Type B pancreatic cell (in vitro differentiated cells): ENCODE data around the gene ATP2B2. TPM values are rescaled to one million over a fixed set of nuclear protein-coding genes. Genes with fewer than 3 reads are reported as not detected.
A peak's percentile ranks its signal among the peaks of the same experiment; 100 is the strongest.

ENCODE experiments used
- DNase-seq: peaks from one replicate; pipeline ENCODE4 v3.0.0; 2021; ENCODE audit warnings: mixed read lengths; ENCODE audit not compliant: unreplicated experiment; ENCODE audit errors: extremely low spot score
- H3K27ac Mint-ChIP-seq: 2 replicates; pipeline ENCODE4 v1.8.0; 2021; ENCODE audit warnings: mild to moderate bottlenecking, mixed read lengths
- H3K27me3 Mint-ChIP-seq: 2 replicates; pipeline ENCODE4 v1.8.0; 2021; ENCODE audit warnings: mixed read lengths
- H3K36me3 Mint-ChIP-seq: 2 replicates; pipeline ENCODE4 v1.8.0; 2021; ENCODE audit warnings: mixed read lengths
- H3K4me1 Mint-ChIP-seq: one replicate; pipeline ENCODE4 v1.8.0; 2021; ENCODE audit warnings: mixed read lengths; ENCODE audit not compliant: unreplicated experiment
- H3K4me3 Mint-ChIP-seq: 2 replicates; pipeline ENCODE4 v1.8.0; 2021; ENCODE audit warnings: mild to moderate bottlenecking, mixed read lengths
- H3K9me3 Mint-ChIP-seq: 2 replicates; pipeline ENCODE4 v1.8.0; 2021; ENCODE audit warnings: mixed read lengths
- CTCF ChIP-seq: fragments of 200-600 bp; sonication (generic); conservative IDR thresholded peaks from 2 replicates; pipeline ENCODE4 v1.5.0; 2021; ENCODE audit warnings: antibody characterized with exemption, mild to moderate bottlenecking
- total RNA-seq: library from RNA; stranded (reverse); gene quantifications from 2 replicates; pipeline ENCODE4 v1.2.1, GENCODE V29; 2021; ENCODE audit warnings: low replicate concordance

Gene ATP2B2
- total RNA-seq, 1 donor from 2014 or later, result 0.31 TPM

DNA sequence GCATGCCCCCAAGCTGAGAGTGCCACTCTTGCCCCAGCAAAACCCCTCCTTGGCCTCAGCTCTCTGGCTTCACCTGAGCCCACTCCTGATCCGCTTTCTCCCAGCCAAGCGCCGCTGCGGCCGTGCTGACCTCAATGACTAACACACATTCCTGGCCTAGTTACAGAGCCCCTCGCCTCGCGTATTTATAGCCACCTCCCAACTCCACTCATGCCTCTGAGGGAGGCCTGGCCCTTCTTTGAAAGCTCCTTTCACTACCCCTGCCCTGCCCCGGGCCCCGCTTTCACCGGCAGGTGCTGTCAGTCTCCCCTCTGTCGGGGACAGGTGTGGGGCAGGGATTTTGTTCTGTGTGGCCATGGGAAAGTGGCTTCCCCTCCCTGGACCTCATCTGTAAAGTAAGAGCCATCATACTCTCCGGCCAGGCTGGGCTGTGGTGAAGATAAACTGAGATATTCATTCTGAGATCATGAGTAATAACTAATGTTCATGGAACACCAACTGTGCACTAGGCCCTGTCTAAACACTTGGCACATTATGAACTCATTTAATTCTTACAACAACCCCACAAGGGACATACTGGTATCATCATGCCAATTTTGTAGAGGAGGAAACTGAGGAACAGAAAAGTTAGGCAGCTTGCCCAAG is 13.2 kb upstream of the ATP2B2 start:
- H3K4me3 Mint-ChIP-seq, result no peak overlapping the region
- H3K27me3 Mint-ChIP-seq, result peaks cover 70% of the 10 kb centered on the region
- H3K9me3 Mint-ChIP-seq, result no peaks in the 10 kb centered on the region
- H3K36me3 Mint-ChIP-seq, result no peaks in the 10 kb centered on the region
- H3K27ac Mint-ChIP-seq, result no peak overlapping the region
- peak; percentile 58 for DNase-seq
- no peak for TF ChIP-seq CTCF
- H3K4me1 Mint-ChIP-seq, result no peaks in the 10 kb centered on the region

GRCh38 chr3:10517627-10518026 is 12.2 kb upstream of the ATP2B2 start:
- peaks cover 65% of the 10 kb centered on the region for H3K27me3 Mint-ChIP-seq
- no peak overlapping the region for H3K4me3 Mint-ChIP-seq
- TF ChIP-seq CTCF, result no peak
- H3K4me1 Mint-ChIP-seq, result no peaks in the 10 kb centered on the region
- H3K9me3 Mint-ChIP-seq, result no peaks in the 10 kb centered on the region
- DNase-seq, result no peak
- no peak overlapping the region for H3K27ac Mint-ChIP-seq
- no peaks in the 10 kb centered on the region for H3K36me3 Mint-ChIP-seq

GRCh38 chr3:10516544-10517452 is 11.4 kb upstream of the ATP2B2 start:
- Mint-ChIP-seq H3K27ac (peak overlapping the region; percentile 8), H3K4me1 (no peaks in the 10 kb centered on the region), H3K9me3 (no peaks in the 10 kb centered on the region), H3K4me3 (no peak overlapping the region), H3K36me3 (no peaks in the 10 kb centered on the region), H3K27me3 (peaks cover 62% of the 10 kb centered on the region)
- no peak for DNase-seq
- TF ChIP-seq CTCF, result no peak

- Mint-ChIP-seq H3K4me3 (no peak overlapping the region), H3K27me3 (peaks cover 61% of the 10 kb centered on the region), H3K27ac (peak overlapping the region; percentile 8), H3K36me3 (no peaks in the 10 kb centered on the region), H3K9me3 (no peaks in the 10 kb centered on the region), H3K4me1 (no peaks in the 10 kb centered on the region)
- DNase-seq, result no peak
- no peak for TF ChIP-seq CTCF
Measured at GRCh38 chr3:10515884-10516495, 10.6 kb upstream of the ATP2B2 start.

- Mint-ChIP-seq H3K4me1 (no peaks in the 10 kb centered on the region), H3K36me3 (no peaks in the 10 kb centered on the region), H3K27me3 (peaks cover 63% of the 10 kb centered on the region), H3K9me3 (no peaks in the 10 kb centered on the region), H3K27ac (no peak overlapping the region), H3K4me3 (no peak overlapping the region)
- TF ChIP-seq CTCF, result no peak
- no peak for DNase-seq
Measured at GRCh38 chr3:10515396-10515795, 10.0 kb upstream of the ATP2B2 start.
